Body of pancreas (tissue), 4 donors: ENCODE results near the gene STOML2.

Source experiments
- POLR2A ChIP-seq, 3 donors: fragments of 450-650 bp; IDR thresholded peaks; one replicate each; pipeline ENCODE4 v1.6.1; 2016; ENCODE audit warnings: antibody characterized with exemption in 3 of 3, mild to moderate bottlenecking in 2 of 3
- TF ChIP-seq, protein P1 (sequence below), 7 experiments: fragments of 450-650 bp in 4 of 7; fragments of 200-600 bp in 3 of 7; sonication (generic) in 3 of 7; IDR thresholded peaks; one replicate each; pipeline ENCODE4 v1.5.1; 2016 to 2019; ENCODE audit warnings: antibody characterized with exemption in 7 of 7

DNA sequence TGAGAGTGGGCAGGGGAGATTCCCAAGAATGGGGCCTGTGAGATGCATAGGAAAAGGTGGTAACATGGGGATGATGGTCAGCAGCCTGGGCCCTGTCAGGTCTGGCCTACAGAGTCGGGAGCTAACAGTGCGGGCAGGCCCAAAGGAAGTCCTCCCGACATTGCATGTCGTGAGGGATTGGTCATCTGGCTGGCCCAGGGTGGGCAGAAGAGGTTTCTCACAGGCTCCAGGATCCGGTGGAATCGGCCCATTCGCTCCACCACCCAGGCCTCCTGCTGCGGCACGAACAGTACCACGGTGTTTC, 514 bp downstream of the STOML2 start:
- no peak for TF ChIP-seq POLR2A (IDR thresholded peaks at IDR 0.05)
- TF ChIP-seq, protein P1, sequence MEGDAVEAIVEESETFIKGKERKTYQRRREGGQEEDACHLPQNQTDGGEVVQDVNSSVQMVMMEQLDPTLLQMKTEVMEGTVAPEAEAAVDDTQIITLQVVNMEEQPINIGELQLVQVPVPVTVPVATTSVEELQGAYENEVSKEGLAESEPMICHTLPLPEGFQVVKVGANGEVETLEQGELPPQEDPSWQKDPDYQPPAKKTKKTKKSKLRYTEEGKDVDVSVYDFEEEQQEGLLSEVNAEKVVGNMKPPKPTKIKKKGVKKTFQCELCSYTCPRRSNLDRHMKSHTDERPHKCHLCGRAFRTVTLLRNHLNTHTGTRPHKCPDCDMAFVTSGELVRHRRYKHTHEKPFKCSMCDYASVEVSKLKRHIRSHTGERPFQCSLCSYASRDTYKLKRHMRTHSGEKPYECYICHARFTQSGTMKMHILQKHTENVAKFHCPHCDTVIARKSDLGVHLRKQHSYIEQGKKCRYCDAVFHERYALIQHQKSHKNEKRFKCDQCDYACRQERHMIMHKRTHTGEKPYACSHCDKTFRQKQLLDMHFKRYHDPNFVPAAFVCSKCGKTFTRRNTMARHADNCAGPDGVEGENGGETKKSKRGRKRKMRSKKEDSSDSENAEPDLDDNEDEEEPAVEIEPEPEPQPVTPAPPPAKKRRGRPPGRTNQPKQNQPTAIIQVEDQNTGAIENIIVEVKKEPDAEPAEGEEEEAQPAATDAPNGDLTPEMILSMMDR (IDR thresholded peaks at IDR 0.05) = no peak
